C4-2B (cell line): ENCODE measurements around the gene PARD3B.

Experiments
- ZFX ChIP-seq: fragments of 450-650 bp; IDR thresholded peaks from 2 replicates; pipeline ENCODE4 v1.6.1; 2017
- TF ChIP-seq, protein P1 (sequence below): fragments of 450-650 bp; conservative IDR thresholded peaks from 2 replicates; pipeline ENCODE4 v1.5.1; 2017; ENCODE audit warnings: mild to moderate bottlenecking

DNA sequence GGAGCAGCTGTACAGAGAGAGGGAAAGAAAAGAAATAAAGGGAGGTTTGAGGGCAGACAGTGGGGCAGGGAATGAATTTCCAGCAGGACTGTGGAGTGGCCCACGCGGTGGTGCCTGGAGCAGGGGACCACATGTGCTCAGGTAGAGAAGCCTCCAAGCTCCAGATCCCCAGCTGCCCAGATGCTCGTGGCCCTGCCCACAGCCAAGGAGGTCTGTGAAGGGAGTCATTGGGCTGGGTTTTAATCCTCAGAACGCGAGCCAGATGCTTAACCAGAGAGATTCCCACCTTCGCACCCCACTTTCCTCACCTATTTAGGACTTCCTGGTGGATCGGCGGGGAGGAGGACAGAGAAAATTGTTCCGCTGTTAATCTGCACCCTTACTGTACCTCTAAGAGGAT is 369.4 kb downstream of the PARD3B start:
- TF ChIP-seq, protein P1, sequence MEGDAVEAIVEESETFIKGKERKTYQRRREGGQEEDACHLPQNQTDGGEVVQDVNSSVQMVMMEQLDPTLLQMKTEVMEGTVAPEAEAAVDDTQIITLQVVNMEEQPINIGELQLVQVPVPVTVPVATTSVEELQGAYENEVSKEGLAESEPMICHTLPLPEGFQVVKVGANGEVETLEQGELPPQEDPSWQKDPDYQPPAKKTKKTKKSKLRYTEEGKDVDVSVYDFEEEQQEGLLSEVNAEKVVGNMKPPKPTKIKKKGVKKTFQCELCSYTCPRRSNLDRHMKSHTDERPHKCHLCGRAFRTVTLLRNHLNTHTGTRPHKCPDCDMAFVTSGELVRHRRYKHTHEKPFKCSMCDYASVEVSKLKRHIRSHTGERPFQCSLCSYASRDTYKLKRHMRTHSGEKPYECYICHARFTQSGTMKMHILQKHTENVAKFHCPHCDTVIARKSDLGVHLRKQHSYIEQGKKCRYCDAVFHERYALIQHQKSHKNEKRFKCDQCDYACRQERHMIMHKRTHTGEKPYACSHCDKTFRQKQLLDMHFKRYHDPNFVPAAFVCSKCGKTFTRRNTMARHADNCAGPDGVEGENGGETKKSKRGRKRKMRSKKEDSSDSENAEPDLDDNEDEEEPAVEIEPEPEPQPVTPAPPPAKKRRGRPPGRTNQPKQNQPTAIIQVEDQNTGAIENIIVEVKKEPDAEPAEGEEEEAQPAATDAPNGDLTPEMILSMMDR, result no peak
- no peak for TF ChIP-seq ZFX
